ENCODE measurements around the gene ZDHHC14.
"Not testable (repeated sequence)": the region's sequence is repeated elsewhere in the genome, so short reads cannot be mapped to it uniquely, and the experiment has no call there.

The ZDHHC14 gene

GRCh38 chr6:157380779-157381561 lies at the start of gene ZDHHC14:
Gene ZDHHC14 (plus strand): TSS chr6:157381190.
- peak; percentile 90 for DNase-seq

GRCh38 chr6:157332813-157333212 lies 48.2 kb upstream of the ZDHHC14 start:
- no peak for DNase-seq

- no peak for DNase-seq
These were observed 47.5 kb upstream of the ZDHHC14 start for GRCh38 chr6:157333537-157333936.

- DNase-seq: no peak
These were observed 47.0 kb upstream of the ZDHHC14 start for GRCh38 chr6:157333956-157334355.

GRCh38 chr6:157335829-157336228 lies 45.2 kb upstream of the ZDHHC14 start:
- peak; percentile 48 for DNase-seq

GRCh38 chr6:157337276-157337675 lies 43.7 kb upstream of the ZDHHC14 start:
- not testable (repeated sequence) for DNase-seq

- DNase-seq: no peak
These were observed 43.2 kb upstream of the ZDHHC14 start for GRCh38 chr6:157337751-157338150.

GRCh38 chr6:157339432-157339831 lies 41.6 kb upstream of the ZDHHC14 start:
- DNase-seq: no peak

GRCh38 chr6:157343732-157344131 lies 37.3 kb upstream of the ZDHHC14 start:
- DNase-seq: no peak

GRCh38 chr6:157346373-157346772 lies 34.6 kb upstream of the ZDHHC14 start:
- peak; percentile 47 for DNase-seq

- DNase-seq: no peak
These were observed 22.7 kb upstream of the ZDHHC14 start for GRCh38 chr6:157358287-157358686.

- no peak for DNase-seq
These were observed 19.1 kb upstream of the ZDHHC14 start for GRCh38 chr6:157361886-157362285.

GRCh38 chr6:157364705-157365104 lies 16.3 kb upstream of the ZDHHC14 start:
- DNase-seq: no peak

- no peak for DNase-seq
These were observed 14.3 kb upstream of the ZDHHC14 start for GRCh38 chr6:157366648-157367047.

- DNase-seq: no peak
These were observed 12.5 kb upstream of the ZDHHC14 start for GRCh38 chr6:157368359-157369049.

GRCh38 chr6:157370755-157371154 lies 10.2 kb upstream of the ZDHHC14 start:
- no peak for DNase-seq

- no peak for DNase-seq
These were observed 8.3 kb upstream of the ZDHHC14 start for GRCh38 chr6:157372501-157373280.

- DNase-seq: no peak
These were observed 6.0 kb upstream of the ZDHHC14 start for GRCh38 chr6:157374889-157375443.

GRCh38 chr6:157376241-157376640 lies 4.7 kb upstream of the ZDHHC14 start:
- no peak for DNase-seq

- no peak for DNase-seq
These were observed 4.2 kb upstream of the ZDHHC14 start for GRCh38 chr6:157376706-157377230.

- DNase-seq: peak; percentile 93
These were observed 1.1 kb upstream of the ZDHHC14 start for GRCh38 chr6:157379656-157380457.

GRCh38 chr6:157380458-157380778 lies 572 bp upstream of the ZDHHC14 start:
- DNase-seq: no peak

Data from EL (cell line).